AG09309 (cell line): ENCODE data around the gene DSE.

Experiments
- DNase-seq: peaks from one replicate; pipeline ENCODE4 v3.0.0-alpha.2; 2010; ENCODE audit warnings: low read depth
- H3K4me3 ChIP-seq: 2 replicates; pipeline ENCODE4 v1.5.1; 2011; ENCODE audit warnings: mild to moderate bottlenecking, low read depth, low read length, moderate library complexity; ENCODE audit not compliant: control insufficient read depth
- TF ChIP-seq, protein P1 (sequence below): IDR thresholded peaks from 2 replicates; pipeline ENCODE4 v1.5.1; 2011; ENCODE audit warnings: mild to moderate bottlenecking, low read depth, low read length, inconsistent platforms; ENCODE audit not compliant: insufficient read depth, control insufficient read depth; ENCODE audit errors: missing control alignments

The DSE gene

DNA sequence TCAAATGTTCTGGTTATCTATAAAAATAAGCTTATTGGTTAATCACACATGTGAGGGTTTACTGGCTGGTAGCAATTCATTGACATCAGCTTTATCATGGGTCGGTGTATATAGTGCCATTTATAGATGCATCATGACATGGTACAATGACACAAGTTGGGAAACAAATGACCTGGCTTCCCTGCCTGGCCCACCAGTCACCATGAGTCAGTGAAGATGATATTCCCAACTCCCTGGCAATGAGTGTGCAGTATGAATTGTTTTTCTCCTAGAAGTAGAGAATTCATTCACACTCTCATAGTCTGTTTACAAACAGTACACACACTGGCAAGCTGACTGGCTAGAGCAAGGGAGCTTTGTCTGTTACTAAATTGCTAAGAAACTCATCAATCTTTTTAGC is 53.3 kb downstream of the DSE start:
- TF ChIP-seq, protein P1, sequence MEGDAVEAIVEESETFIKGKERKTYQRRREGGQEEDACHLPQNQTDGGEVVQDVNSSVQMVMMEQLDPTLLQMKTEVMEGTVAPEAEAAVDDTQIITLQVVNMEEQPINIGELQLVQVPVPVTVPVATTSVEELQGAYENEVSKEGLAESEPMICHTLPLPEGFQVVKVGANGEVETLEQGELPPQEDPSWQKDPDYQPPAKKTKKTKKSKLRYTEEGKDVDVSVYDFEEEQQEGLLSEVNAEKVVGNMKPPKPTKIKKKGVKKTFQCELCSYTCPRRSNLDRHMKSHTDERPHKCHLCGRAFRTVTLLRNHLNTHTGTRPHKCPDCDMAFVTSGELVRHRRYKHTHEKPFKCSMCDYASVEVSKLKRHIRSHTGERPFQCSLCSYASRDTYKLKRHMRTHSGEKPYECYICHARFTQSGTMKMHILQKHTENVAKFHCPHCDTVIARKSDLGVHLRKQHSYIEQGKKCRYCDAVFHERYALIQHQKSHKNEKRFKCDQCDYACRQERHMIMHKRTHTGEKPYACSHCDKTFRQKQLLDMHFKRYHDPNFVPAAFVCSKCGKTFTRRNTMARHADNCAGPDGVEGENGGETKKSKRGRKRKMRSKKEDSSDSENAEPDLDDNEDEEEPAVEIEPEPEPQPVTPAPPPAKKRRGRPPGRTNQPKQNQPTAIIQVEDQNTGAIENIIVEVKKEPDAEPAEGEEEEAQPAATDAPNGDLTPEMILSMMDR, result no peak
- no peak for DNase-seq
- H3K4me3 ChIP-seq, result no peak overlapping the region

DNA sequence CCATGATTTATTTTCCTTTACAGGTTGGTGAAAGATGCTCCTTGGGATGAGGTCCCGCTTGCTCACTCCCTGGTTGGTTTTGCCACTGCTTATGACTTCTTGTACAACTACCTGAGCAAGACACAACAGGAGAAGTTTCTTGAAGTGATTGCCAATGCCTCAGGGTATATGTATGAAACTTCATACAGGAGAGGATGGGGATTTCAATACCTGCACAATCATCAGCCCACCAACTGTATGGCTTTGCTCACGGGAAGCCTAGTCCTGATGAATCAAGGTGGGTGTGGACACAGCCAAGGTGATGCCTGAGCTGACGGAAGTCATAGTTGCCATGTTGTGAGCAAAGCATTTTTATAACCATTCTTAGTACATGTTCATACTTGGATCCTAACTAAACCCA is 55.8 kb downstream of the DSE start:
- DNase-seq, result no peak
- TF ChIP-seq, protein P1, result no peak
- no peak overlapping the region for H3K4me3 ChIP-seq

GRCh38 chr6:116429111-116429510 is 58.4 kb downstream of the DSE start:
- TF ChIP-seq, protein P1, result no peak
- no peak for DNase-seq

DNA sequence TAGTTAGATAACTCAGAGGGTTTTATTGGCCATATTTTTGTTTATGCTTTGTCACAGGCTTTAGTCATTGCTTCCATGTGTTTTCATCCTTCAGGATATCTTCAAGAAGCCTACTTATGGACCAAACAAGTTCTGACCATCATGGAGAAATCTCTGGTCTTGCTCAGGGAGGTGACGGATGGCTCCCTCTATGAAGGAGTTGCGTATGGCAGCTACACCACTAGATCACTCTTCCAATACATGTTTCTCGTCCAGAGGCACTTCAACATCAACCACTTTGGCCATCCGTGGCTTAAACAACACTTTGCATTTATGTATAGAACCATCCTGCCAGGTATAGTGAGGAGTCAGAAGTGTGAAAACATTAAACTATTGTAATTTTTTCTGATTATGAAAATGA is 60.1 kb downstream of the DSE start:
- DNase-seq, result no peak
- H3K4me3 ChIP-seq, result no peak overlapping the region
- TF ChIP-seq, protein P1, result no peak

More at GRCh38 chr6:116429111-116429510, 58.4 kb downstream of the DSE start:
- H3K4me3 ChIP-seq, result no peak overlapping the region

- TF ChIP-seq, protein P1, result no peak
- H3K4me3 ChIP-seq, result no peak overlapping the region
- no peak for DNase-seq
Observed at GRCh38 chr6:116431964-116432595, 61.3 kb downstream of the DSE start.

DNA sequence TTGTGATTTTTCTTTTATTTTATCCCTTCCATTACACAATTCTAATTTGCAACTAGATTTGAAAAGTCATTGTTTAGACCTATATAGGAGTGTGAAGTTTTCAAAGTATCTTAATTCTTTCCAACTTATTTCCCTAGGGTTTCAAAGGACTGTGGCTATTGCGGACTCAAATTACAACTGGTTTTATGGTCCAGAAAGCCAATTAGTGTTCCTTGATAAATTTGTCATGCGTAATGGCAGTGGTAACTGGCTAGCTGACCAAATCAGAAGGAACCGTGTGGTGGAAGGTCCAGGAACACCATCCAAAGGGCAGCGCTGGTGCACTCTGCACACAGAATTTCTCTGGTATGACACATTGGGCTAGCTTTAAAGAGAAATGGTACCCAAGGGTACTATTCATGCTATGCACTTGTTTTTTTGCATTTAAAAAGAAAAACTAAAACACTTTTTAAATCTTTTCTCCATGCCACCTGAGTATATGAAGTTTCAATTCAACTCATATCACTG is 62.5 kb downstream of the DSE start:
- TF ChIP-seq, protein P1, result no peak
- no peak overlapping the region for H3K4me3 ChIP-seq
- DNase-seq, result no peak

DNA sequence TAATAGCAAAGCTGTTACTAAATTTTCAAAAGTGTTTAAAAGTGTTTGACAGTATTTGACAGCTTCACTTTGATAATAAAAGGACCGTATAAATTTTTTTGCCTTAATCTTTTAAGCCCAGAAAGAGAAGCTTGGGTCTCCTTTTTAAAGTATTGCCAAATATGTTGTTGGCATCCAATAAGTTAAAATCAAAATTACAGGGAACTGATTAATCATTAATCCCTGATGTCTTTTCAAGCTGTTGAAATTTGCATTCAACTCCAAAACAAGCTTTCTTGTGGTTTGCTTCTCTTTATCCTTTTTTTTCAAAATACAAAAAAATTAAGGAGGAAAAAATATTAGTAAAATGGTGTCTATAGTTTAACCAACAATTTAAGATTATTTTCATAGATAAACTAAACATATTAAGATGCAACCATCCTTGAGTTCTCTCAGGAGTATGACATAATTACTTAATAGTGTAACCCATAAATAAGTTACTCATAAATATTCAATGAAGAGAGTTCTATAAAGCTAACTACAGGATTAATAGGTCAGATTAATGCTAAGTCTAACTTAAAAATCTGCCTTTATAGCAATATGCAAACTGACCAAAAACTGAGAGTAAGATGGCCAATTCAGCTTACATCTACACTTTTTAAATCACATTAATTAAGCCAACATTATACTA is 63.4 kb downstream of the DSE start:
- DNase-seq, result no peak
- TF ChIP-seq, protein P1, result no peak
- H3K4me3 ChIP-seq, result no peak overlapping the region
